Lung (tissue), 16 donors: ENCODE results near the gene ZNF254. TPM values are rescaled to one million over a fixed set of nuclear protein-coding genes. Genes with fewer than 3 reads are reported as not detected.
"Not testable (repeated sequence)": the region's sequence is repeated elsewhere in the genome, so short reads cannot be mapped to it uniquely, and the experiment has no call there.

Experiments used
- ATAC-seq: fragments of 200-7000 bp; cut with Tn5 transposase; one replicate; pipeline ENCODE4 v1.9.1; 2020; ENCODE audit warnings: moderate number of reproducible peaks; ENCODE audit not compliant: insufficient read depth, low FRiP score
- DNase-seq, 3 donors: peaks; one replicate each; pipeline ENCODE4 v3.0.0-alpha.2; 2013 to 2017
- H3K27ac ChIP-seq, 2 donors: one replicate each; pipeline ENCODE4 v1.5.1; 2013; ENCODE audit warnings: mild to moderate bottlenecking in 2 of 2, moderate library complexity in 2 of 2, control low read depth in 1 of 2, inconsistent platforms in 1 of 2, low read depth in 1 of 2, low read length in 1 of 2
- H3K27me3 ChIP-seq, 3 donors: one replicate each; pipeline ENCODE4 v1.5.1; 2013; ENCODE audit warnings: low read length in 2 of 3; ENCODE audit not compliant: control insufficient read depth in 3 of 3, insufficient read depth in 3 of 3
- H3K36me3 ChIP-seq, 4 donors: one replicate each; pipeline ENCODE4 v1.5.1; 2013; ENCODE audit warnings: low read length in 4 of 4, mild to moderate bottlenecking in 1 of 4, moderate library complexity in 1 of 4; ENCODE audit not compliant: control insufficient read depth in 4 of 4, insufficient read depth in 4 of 4
- H3K4me1 ChIP-seq, 5 donors: one replicate each; pipeline ENCODE4 v1.5.1; 2013; ENCODE audit warnings: low read length in 5 of 5, mild to moderate bottlenecking in 2 of 5, moderate library complexity in 1 of 5; ENCODE audit not compliant: control insufficient read depth in 5 of 5, insufficient read depth in 5 of 5
- H3K4me3 ChIP-seq: one replicate; pipeline ENCODE4 v1.5.1; 2013; ENCODE audit warnings: mild to moderate bottlenecking, control low read depth, moderate library complexity
- H3K9ac ChIP-seq, 2 donors: one replicate each; pipeline ENCODE4 v1.5.1; 2013; ENCODE audit warnings: low read length in 2 of 2, control low read depth in 1 of 2; ENCODE audit not compliant: insufficient read depth in 1 of 2
- H3K9me3 ChIP-seq, 4 donors: one replicate each; pipeline ENCODE4 v1.5.1; 2013; ENCODE audit warnings: low read length in 3 of 4, mild to moderate bottlenecking in 1 of 4, moderate library complexity in 1 of 4; ENCODE audit not compliant: control insufficient read depth in 4 of 4, insufficient read depth in 3 of 4
- CTCF ChIP-seq: IDR thresholded peaks from 2 replicates; pipeline ENCODE4 v1.5.1; 2012; ENCODE audit warnings: mild to moderate bottlenecking; ENCODE audit errors: control extremely low read depth, extremely low read depth
- WGBS, 2 donors: extraction: QIAGEN DNeasy Blood & Tissue Kit; methylation state at CpG; one replicate each; pipeline ENCODE4 v1.1.7; 2013; 5-methylcytosine and 5-hydroxymethylcytosine counted together
- long read RNA-seq, 5 donors: transcript quantifications; one replicate each; lab custom pipeline, GENCODE V29; 2026
- polyA plus RNA-seq, 2 donors: library from polyadenylated mRNA; stranded (reverse); fragments of 200-250 nt; gene quantifications; one replicate each; pipeline ENCODE4 v1.2.1, GENCODE V29; 2013
- total RNA-seq, 2 donors: library from RNA; depleted of rRNA in 1 of 2; stranded (reverse); fragments of >200 nt in 1 of 2; gene quantifications; one replicate each; pipeline ENCODE4 v1.2.1, GENCODE V29; 2014 to 2021
- donor health status: control.
- donor health status: control.
- donor health status: Bipolar disorder and iron deficiency.
- donor health status: healthy.
- donor health status: DM: yes; HTN: yes; CAD: no.

Gene ZNF254
- total RNA-seq (10 to 100 TPM; 14.9 to 68.7 TPM), polyA plus RNA-seq (1 to 10 TPM; 4.5 to 6.1 TPM)
- long read RNA-seq, donor 1, transcript ZNF254-202 (4 exons, 3,967 nt): major isoform, 9 of 16 reads
- long read RNA-seq, donor 1, partial matches to known transcripts: 0 of 16 reads
- long read RNA-seq, donor 1, other reads (novel, unspliced or antisense): 6 of 16 reads
- long read RNA-seq, donor 2, full-length matches to known transcripts: 5 of 5 reads
- long read RNA-seq, donor 2, partial matches to known transcripts: 0 of 5 reads
- long read RNA-seq, donor 2, other reads (novel, unspliced or antisense): 0 of 5 reads
- long read RNA-seq, donor 3, full-length matches to known transcripts: 8 of 13 reads
- long read RNA-seq, donor 3, partial matches to known transcripts: 0 of 13 reads
- long read RNA-seq, donor 3, other reads (novel, unspliced or antisense): 5 of 13 reads
- long read RNA-seq, donor 4, transcript ZNF254-202 (4 exons, 3,967 nt): major isoform, 5 of 7 reads
- long read RNA-seq, donor 4, partial matches to known transcripts: 0 of 7 reads
- long read RNA-seq, donor 4, other reads (novel, unspliced or antisense): 0 of 7 reads
- long read RNA-seq, donor 5, full-length matches to known transcripts: 16 of 16 reads
- long read RNA-seq, donor 5, partial matches to known transcripts: 0 of 16 reads
- long read RNA-seq, donor 5, other reads (novel, unspliced or antisense): 0 of 16 reads

- Histone ChIP-seq H3K4me3 (peak within 1 kb of the TSS; percentile 59), H3K27me3 (no peaks in the 10 kb centered on the region), H3K27ac (peak within 1 kb of the TSS; percentile 91 to 95), H3K9me3 (peaks cover 0 to 2% (median 0%) of the 10 kb centered on the region in 4 donors), H3K4me1 (peaks cover 0 to 5% (median 0%) of the 10 kb centered on the region in 5 donors), H3K9ac (peak within 1 kb of the TSS; percentile 98), H3K36me3 (peaks cover 0 to 7% (median 3%) of the 10 kb centered on the region in 4 donors)
- peak; percentile 96 to 99 (median 99) for DNase-seq
- no peak for TF ChIP-seq CTCF
- WGBS, 2 donors: 1% methylated on average over 22 to 23 of the region's 23 CpGs
- peak; percentile 97 for ATAC-seq
Measured at GRCh38 chr19:24086974-24087595, at the start of gene ZNF254. Gene ZNF254, plus strand, starts transcription at chr19:24087187. Its CDS starts 121 bp downstream, at chr19:24087308.

- peaks cover 4 to 12% (median 7%) of the 10 kb centered on the region in 4 donors for H3K36me3 ChIP-seq
- no peak overlapping the region for H3K9ac ChIP-seq
- peaks cover 3 to 18% (median 6%) of the 10 kb centered on the region in 5 donors for H3K4me1 ChIP-seq
- H3K4me3 ChIP-seq: no peak overlapping the region
- 91 to 96% methylated on average over 3 of the region's 3 CpGs for WGBS, 2 donors
- no peaks in the 10 kb centered on the region for H3K27me3 ChIP-seq
- ATAC-seq (no peak), DNase-seq (no peak)
- no peak overlapping the region for H3K27ac ChIP-seq
- H3K9me3 ChIP-seq: no peaks in the 10 kb centered on the region
- no peak for TF ChIP-seq CTCF
Measured at GRCh38 chr19:24040621-24041020, 46.4 kb upstream of the ZNF254 start.

DNA sequence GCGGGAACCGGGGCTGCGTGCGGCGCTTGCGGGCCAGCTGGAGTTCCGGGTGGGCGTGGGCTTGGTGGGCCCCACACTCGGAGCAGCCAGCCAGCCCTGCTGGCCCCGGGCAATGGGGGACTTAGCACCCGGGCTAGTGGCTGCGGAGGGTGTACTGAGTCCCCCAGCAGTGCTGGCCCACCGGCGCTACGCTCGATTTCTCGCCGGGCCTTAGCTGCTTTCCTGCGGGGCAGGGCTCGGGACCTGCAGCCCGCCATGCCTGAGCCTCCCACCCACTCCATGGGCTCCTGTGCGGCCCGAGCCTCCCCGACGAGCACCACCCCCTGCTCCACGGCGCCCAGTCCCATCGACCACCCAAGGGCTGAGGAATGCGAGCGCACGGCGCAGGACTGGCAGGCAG is 45.7 kb upstream of the ZNF254 start:
- H3K4me3 ChIP-seq, ATAC-seq, H3K9ac ChIP-seq, H3K27ac ChIP-seq, DNase-seq, H3K27me3 ChIP-seq, H3K9me3 ChIP-seq: not testable (repeated sequence)
- Histone ChIP-seq H3K4me1 (peaks cover 3 to 11% (median 5%) of the 10 kb centered on the region in 5 donors), H3K36me3 (peaks cover 5 to 14% (median 7%) of the 10 kb centered on the region in 4 donors)
- WGBS, 2 donors: 96 to 98% methylated on average over 8 to 19 of the region's 32 CpGs

GRCh38 chr19:24046550-24046949 is 40.4 kb upstream of the ZNF254 start:
- WGBS, 2 donors: 92 to 93% methylated on average over 1 of the region's 1 CpG
- TF ChIP-seq CTCF: no peak
- ATAC-seq (no peak), DNase-seq (no peak)
- Histone ChIP-seq H3K4me3 (no peak overlapping the region), H3K27me3 (no peaks in the 10 kb centered on the region), H3K36me3 (peaks cover 24 to 38% (median 33%) of the 10 kb centered on the region in 4 donors), H3K9me3 (no peaks in the 10 kb centered on the region), H3K9ac (no peak overlapping the region), H3K4me1 (no peaks in the 10 kb centered on the region), H3K27ac (no peak overlapping the region)
